ENCODE data around the gene PDE8B.
"Not testable (repeated sequence)": the region's sequence is repeated elsewhere in the genome, so short reads cannot be mapped to it uniquely, and the experiment has no call there.

PDE8B gene

GRCh38 chr5:77367741-77368140, 157.3 kb downstream of the PDE8B start:
- DNase-seq, result no peak

- DNase-seq, result no peak
These were observed 157.9 kb downstream of the PDE8B start for GRCh38 chr5:77368367-77368766.

DNA sequence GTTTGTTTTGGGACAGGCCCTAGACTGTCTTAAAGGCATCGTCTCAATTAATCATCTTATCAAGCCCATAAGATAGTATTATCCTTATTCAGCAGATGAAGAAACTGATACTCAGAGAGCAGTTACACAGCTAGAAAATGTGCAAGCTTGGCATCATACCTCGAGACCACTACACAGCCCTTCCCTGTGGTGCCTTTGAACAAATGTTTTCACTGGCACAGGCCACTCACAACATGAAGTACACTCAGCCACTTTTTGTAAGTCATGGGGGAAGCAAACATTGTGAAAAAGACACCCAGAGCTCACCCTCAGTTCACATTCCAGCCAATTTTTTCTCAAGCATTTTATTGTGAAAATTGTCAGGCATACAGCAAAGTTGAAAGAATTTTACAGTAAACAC, 159.1 kb downstream of the PDE8B start:
- DNase-seq, result no peak

DNA sequence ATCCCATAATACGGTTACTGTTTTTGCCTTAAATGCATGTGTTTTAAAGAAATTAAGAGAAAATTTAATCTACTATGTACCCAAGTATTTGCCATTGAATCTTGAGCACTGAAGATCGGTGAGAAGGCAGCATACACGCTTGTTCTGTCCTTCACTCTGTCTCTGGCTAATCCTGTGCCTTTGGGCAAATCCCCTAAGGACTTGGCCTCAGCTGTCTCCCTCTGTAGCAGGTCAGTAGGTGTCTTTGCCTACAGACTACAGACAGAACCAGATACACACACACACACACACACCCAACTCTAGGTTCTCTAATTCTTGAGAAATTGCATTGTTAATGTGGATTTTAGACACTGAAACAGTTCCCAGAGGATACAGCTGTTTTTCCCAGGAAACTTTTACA, 164.2 kb downstream of the PDE8B start:
- no peak for DNase-seq

DNA sequence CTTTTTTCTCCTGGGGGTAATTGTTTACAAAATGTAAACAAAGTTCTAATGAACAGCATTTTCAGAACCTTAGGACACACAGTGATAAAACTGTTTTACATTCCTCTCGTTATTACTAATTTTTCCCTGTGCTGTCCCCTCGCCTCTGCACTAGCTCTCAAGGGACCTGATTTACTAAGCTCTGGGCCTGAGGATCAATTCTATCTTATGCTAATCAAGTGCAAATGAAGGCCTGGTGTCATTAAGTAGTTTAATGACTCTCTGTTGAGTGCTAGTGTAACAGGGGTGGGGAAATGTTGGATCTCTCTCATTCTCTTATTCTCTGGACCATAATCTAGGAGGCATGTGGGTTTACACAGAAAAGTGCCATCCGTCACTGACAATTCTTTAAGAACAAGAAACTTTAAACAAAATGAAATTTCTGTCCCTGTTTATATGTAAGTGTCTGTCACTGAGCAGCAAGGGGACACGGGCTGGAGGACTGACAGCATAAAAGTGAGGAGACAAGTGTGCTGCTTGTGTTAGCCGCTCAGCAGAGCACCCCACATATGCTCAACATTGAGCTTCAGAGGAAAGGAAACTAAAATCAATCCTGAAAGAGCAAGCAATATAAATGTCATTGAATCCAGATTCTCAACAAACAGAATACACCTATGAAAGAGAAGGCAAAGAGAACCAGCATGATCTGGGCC, 166.3 kb downstream of the PDE8B start:
- DNase-seq, result no peak

DNA sequence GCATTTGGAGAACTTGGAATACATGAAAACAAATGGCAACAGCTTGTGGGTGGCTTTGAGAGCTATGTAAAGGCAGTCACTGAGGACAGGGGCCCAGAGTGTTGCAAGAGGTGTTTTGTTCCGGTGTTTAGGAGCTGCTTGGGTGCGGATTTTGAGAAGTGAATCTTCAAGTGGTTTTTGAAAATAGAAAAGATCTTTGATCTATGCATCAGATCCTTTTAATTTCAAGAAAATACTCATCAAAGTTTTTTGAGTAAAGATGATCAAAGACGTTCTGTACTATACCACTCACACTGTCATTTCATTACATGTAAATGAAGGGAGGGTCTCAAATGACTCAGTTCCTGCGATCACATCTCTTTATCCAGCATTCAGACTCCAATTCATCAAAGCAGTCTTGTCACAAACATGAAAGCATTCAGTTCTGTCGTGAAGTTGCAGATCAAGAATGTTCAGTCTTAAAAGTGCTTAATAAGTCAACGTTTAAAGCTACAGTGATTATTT, 169.1 kb downstream of the PDE8B start:
- DNase-seq, result no peak

DNA sequence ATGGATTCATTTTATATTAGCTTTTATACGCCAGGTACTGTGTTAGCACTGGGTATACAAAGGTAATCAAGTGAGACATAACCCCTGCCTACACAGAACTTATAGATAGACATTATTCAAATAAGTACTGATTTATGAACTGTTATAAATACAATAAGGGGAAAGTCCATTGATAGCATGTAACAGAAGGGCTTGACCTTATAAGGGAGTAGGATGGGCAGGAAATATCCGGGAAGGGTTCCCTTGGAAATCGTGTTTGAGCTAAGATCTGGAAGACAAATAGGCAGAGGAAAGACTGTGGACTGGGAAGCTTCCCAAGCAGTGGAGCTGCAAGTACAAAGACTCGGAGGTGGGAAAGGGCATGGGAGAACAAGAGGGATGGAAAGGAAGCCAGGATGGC, 170.2 kb downstream of the PDE8B start:
- DNase-seq, result no peak

GRCh38 chr5:77383336-77383735, 172.9 kb downstream of the PDE8B start:
- DNase-seq, result not testable (repeated sequence)

GRCh38 chr5:77386340-77386739, 175.9 kb downstream of the PDE8B start:
- DNase-seq, result not testable (repeated sequence)

DNA sequence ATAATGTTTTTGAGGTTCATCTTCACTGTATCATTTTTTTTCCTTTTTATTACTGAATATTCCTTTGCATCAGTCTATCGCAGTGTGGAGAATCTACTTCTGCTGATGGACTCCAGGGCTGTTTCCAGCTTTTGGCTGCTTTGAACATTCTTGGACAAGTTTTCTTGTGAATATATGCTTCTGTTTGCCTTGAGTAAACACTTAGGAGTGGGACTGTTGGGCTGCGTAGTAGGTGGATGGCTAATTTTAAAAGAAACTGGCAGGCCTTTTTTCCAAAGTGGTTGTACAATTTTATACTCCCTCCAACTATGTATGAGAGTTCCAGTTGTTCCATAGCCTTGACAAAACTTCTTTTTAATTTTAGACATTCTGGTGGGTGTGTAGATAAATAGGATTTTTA, 179.3 kb downstream of the PDE8B start:
- DNase-seq, result no peak

GRCh38 chr5:77390221-77390620, 179.7 kb downstream of the PDE8B start:
- no peak for DNase-seq

- no peak for DNase-seq
These were observed 180.3 kb downstream of the PDE8B start for GRCh38 chr5:77390795-77391194.

GRCh38 chr5:77391240-77391765, 180.8 kb downstream of the PDE8B start:
- DNase-seq, result no peak

GRCh38 chr5:77394064-77394715, 183.7 kb downstream of the PDE8B start:
- no peak for DNase-seq

- no peak for DNase-seq
These were observed 185.5 kb downstream of the PDE8B start for GRCh38 chr5:77396017-77396416.

GRCh38 chr5:77397686-77398292, 187.3 kb downstream of the PDE8B start:
- no peak for DNase-seq

GRCh38 chr5:77398458-77398857, 188.0 kb downstream of the PDE8B start:
- no peak for DNase-seq

GRCh38 chr5:77398896-77399295, 188.4 kb downstream of the PDE8B start:
- DNase-seq, result no peak

DNA sequence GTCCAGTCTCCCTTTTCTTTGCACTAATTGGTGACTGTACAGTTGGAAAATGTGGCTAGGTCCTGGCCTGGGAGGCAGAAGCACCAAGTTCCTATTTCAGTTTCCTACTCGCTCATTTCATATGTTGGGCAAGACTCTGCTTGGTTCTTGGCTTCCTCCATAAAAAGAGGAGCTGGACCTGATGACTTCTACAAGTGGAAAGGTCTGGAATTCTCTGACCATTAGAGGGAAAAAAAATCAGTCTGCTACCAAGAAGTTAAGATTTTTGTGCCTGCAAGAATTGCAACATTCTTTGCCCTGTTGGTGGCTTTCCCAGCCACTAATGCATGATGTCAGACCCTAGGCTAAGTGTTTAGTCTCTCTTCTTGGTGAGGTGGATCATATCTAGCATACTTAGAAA, 190.2 kb downstream of the PDE8B start:
- no peak for DNase-seq

- no peak for DNase-seq
These were observed 192.3 kb downstream of the PDE8B start for GRCh38 chr5:77402796-77403195.

DNA sequence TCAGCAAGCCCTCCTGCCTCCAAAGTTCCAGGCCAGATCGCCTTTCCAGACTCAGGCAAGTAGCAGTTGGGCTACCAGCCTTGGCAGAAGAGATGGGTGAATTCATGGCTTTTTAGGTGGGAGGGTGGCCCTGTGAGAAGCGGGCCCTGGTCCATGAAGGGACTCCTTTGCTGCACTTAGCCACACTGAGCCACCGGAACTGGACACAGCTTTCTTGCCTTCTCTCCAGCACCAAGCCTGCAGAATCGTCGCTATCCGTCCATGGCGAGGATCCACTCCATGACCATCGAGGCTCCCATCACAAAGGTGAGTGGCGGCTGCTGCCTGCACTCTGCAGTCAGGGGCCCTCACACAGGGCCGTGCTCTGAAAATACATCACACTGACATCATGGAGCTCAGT, 196.7 kb downstream of the PDE8B start:
- DNase-seq, result no peak

GRCh38 chr5:77409870-77410621, 199.6 kb downstream of the PDE8B start:
- no peak for DNase-seq

GRCh38 chr5:77413049-77413448, 202.6 kb downstream of the PDE8B start:
- DNase-seq, result no peak
